Calu3 (cell line): ENCODE data around the gene ACOT13. TPM values are rescaled to one million over a fixed set of nuclear protein-coding genes. Genes with fewer than 3 reads are reported as not detected.
"Not testable (repeated sequence)": the region's sequence is repeated elsewhere in the genome, so short reads cannot be mapped to it uniquely, and the experiment has no call there.

Source experiments
- BruUV-seq: library from RNA; stranded (reverse); fragments of 400-500 nt; replicated peaks from 2 replicates; lab custom pipeline; 2021; lab: Mats Ljungman, UMichigan
- CTCF ChIA-PET: fragments of 300-600 bp; sonication (Branson Sonifier 250); formaldehyde crosslinking; loops from one replicate; lab custom pipeline; 2022; ENCODE audit warnings: antibody characterized with exemption; lab: Charles Lee
- DNase-seq: peaks from one replicate; pipeline ENCODE4 v3.0.0; 2022
- H3K27ac Mint-ChIP-seq: one replicate; pipeline ENCODE4 v1.8.0; 2022; ENCODE audit warnings: mixed read lengths; ENCODE audit not compliant: unreplicated experiment
- H3K27me3 Mint-ChIP-seq: one replicate; pipeline ENCODE4 v1.8.0; 2022; ENCODE audit warnings: mixed read lengths; ENCODE audit not compliant: unreplicated experiment
- H3K36me3 Mint-ChIP-seq: one replicate; pipeline ENCODE4 v1.8.0; 2022; ENCODE audit warnings: mild to moderate bottlenecking, moderate library complexity, mixed read lengths; ENCODE audit not compliant: insufficient read depth, unreplicated experiment
- H3K4me1 Mint-ChIP-seq: one replicate; pipeline ENCODE4 v1.8.0; 2022; ENCODE audit warnings: mild to moderate bottlenecking, low read depth, mixed read lengths; ENCODE audit not compliant: unreplicated experiment
- H3K4me3 Mint-ChIP-seq: one replicate; pipeline ENCODE4 v1.8.0; 2022; ENCODE audit warnings: mild to moderate bottlenecking, low read depth, moderate library complexity, mixed read lengths; ENCODE audit not compliant: unreplicated experiment
- H3K9me3 Mint-ChIP-seq: one replicate; pipeline ENCODE4 v1.8.0; 2022; ENCODE audit warnings: low read depth, mixed read lengths; ENCODE audit not compliant: unreplicated experiment
- intact Hi-C: fragments of 100-400 bp; cut with micrococcal nuclease; formaldehyde crosslinking; loops from one replicate; pipeline ENCODE4 v1.10.0; 2022; ENCODE audit not compliant: unreplicated experiment
- total RNA-seq: library from RNA; stranded (reverse); gene quantifications from 2 replicates; pipeline ENCODE4 v1.2.3, GENCODE V29; 2022
- TF ChIP-seq, protein P1 (sequence below): fragments of 200-600 bp; IDR thresholded peaks from one replicate; pipeline ENCODE4 v1.8.0; 2022; ENCODE audit warnings: antibody characterized with exemption; ENCODE audit not compliant: unreplicated experiment

Gene ACOT13
- total RNA-seq, 1 experiment from 2014 or later = 78.9 TPM

DNA sequence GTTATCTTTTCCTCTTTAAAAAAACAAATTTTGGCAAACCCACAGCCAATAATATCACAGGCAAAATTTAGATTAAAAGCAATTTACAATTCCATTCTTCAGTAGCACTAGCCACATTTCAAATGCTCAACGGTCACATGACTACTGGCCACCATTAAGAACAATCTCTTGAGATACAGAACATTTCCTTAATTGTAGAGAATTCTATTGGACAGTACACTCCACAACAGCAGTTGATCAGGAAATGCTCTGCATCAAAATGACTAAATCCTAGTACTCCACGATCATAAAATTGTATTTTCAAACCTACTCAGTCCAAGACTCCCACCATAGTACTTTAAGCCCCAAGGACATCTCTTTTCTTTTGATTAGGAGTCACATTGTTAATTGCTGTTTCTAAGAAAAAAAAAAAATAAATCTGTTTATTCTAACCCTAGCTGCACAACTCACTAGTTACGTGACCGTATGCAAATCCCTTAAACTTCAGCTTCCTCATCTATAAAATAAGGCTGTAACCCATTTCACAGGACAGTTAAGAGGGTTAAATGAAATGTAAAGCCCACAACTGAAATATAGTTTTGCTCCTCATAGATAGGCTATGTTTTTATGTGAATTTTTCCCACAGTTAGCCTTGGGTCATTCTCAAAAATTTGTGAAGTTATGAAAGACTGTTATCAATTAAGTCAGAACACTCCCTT is 42.3 kb downstream of the ACOT13 start:
- CTCF ChIA-PET = no interaction called here
- no TSS peak for BruUV-seq
- DNase-seq = no peak
- Mint-ChIP-seq H3K36me3 (peaks cover 92% of the 10 kb centered on the region), H3K4me3 (no peak overlapping the region), H3K9me3 (no peaks in the 10 kb centered on the region), H3K27ac (peak overlapping the region; percentile 21), H3K4me1 (peaks cover 20% of the 10 kb centered on the region), H3K27me3 (no peaks in the 10 kb centered on the region)
- TF ChIP-seq, protein P1, sequence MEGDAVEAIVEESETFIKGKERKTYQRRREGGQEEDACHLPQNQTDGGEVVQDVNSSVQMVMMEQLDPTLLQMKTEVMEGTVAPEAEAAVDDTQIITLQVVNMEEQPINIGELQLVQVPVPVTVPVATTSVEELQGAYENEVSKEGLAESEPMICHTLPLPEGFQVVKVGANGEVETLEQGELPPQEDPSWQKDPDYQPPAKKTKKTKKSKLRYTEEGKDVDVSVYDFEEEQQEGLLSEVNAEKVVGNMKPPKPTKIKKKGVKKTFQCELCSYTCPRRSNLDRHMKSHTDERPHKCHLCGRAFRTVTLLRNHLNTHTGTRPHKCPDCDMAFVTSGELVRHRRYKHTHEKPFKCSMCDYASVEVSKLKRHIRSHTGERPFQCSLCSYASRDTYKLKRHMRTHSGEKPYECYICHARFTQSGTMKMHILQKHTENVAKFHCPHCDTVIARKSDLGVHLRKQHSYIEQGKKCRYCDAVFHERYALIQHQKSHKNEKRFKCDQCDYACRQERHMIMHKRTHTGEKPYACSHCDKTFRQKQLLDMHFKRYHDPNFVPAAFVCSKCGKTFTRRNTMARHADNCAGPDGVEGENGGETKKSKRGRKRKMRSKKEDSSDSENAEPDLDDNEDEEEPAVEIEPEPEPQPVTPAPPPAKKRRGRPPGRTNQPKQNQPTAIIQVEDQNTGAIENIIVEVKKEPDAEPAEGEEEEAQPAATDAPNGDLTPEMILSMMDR = no peak
- intact Hi-C loops = no loop called here

DNA sequence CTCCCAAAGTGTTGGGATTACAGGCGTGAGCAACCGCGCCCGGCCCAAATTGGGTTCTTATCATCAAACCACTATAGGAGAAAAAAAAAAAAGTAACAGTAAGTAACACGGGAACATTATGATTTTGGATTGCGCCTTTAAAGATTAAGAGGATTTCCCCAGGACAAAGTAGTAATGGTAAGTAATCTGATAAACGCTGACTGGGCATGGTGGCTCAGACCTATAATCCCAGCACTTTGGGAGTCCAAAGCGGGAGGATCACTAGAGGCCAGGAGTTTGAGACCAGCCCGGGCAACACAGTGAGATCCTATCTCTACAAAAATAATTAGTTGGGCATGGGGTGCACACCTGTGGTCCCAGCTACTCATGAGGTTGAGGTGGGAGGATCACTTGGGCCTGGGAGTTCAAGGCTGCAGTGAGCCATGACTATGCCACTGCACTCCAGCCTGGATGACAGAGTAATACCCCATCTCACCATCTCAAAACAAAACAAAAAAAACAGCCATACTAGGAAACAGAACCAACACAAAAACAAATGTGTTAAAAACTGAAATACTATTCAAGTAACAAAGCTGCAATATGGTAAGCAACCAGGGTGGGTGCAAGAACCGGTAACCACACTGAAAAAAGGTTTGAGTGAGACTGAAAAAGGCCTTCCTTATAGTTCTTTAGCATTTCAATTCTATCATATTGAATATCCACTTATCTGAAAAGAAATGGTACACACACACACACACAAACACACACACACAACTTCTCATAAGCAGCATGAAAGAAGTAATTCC is 43.8 kb downstream of the ACOT13 start:
- DNase-seq = no peak
- TF ChIP-seq, protein P1 = no peak
- intact Hi-C loops = no loop called here
- Mint-ChIP-seq H3K27ac (peak overlapping the region; percentile 53), H3K4me3 (no peak overlapping the region), H3K36me3 (peaks cover 96% of the 10 kb centered on the region), H3K27me3 (no peaks in the 10 kb centered on the region), H3K9me3 (no peaks in the 10 kb centered on the region), H3K4me1 (peaks cover 33% of the 10 kb centered on the region)
- CTCF ChIA-PET = interaction anchor here (0.8 kb wide), 1 partner anchor 130 kb away, joined by 3 read pairs; no protein-coding TSS in a partner anchor
- BruUV-seq = no TSS peak

DNA sequence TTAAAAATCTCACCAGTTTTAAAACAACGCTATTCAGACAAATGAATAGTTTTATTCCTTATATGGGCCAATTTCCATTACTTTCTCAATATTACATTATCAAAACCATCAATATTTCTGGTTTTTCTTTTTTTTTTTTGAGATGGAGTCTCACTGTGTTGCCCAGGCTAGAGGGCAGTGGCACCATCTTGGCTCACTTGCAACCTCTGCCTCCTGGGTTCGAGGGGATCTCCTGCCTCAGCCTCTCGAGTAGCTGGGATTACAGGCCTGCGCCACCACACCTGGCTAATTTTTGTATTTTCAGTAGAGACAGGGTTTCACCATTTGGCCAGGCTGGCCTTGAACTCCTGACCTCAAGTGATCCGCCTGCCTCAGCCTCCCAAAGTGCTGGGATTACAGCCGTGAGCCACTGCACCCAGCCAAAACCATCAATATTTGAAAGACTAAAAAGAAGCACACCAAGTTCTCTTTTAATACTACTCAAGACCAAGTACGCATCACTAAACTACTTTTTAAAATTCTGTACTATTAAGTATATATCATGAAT is 49.8 kb downstream of the ACOT13 start:
- Mint-ChIP-seq H3K4me3 (peak overlapping the region; percentile 97), H3K4me1 (peaks cover 53% of the 10 kb centered on the region), H3K36me3 (peaks cover 99% of the 10 kb centered on the region), H3K27ac (peak overlapping the region; percentile 94)
- DNase-seq, BruUV-seq, CTCF ChIA-PET, H3K9me3 Mint-ChIP-seq, H3K27me3 Mint-ChIP-seq: not testable (repeated sequence)
- intact Hi-C loops = loop anchor here (5.0 kb wide), 1 partner anchor 301 kb away; no protein-coding TSS in a partner anchor

DNA sequence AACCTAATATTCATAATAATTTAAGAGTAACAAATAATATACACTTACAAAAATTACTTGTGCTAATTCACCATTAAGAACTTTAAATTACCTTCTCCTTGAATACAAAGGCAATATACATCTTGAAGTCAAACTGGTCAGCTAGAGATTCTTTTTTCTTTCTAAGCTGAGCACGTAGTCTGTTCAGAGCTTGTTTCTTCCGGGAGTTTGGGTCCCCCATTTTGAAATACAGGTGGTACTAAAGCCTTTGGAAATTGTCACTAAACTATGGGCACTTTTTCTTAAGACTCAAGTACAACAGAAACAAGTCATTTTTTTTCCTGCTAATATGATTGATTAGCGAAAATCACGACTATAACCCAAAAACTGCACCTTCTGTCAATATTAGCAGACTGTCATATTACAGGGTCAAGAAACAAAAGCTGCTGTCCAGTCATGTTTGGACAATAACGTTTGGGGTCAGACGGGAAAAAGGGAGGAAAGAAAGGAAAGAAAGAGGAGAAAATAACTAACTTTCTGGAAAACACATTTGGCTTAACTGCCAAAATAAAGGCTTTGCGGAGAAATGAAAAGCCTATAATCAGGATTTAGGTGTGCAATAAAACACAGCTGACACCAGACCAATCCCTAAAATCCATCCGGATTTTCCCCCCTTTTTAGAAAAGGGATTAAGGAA is 51.7 kb downstream of the ACOT13 start:
- Mint-ChIP-seq H3K4me3 (peak overlapping the region; percentile 97), H3K27ac (peak overlapping the region; percentile 94), H3K9me3 (no peaks in the 10 kb centered on the region), H3K36me3 (peaks cover 82% of the 10 kb centered on the region), H3K4me1 (peaks cover 39% of the 10 kb centered on the region), H3K27me3 (no peaks in the 10 kb centered on the region)
- no TSS peak for BruUV-seq
- intact Hi-C loops = loop anchor here (1.0 to 5.0 kb wide), 2 partner anchors 48 to 299 kb away; no protein-coding TSS in a partner anchor
- CTCF ChIA-PET = interaction anchor here (0.7 to 2.0 kb wide), 8 partner anchors 24 to 359 kb away, joined by 3 to 7 read pairs (median 3); no protein-coding TSS in a partner anchor
- DNase-seq = no peak
- TF ChIP-seq, protein P1 = no peak
